Dermis microvascular lymphatic vessel endothelial cell (primary cell): ENCODE measurements around the gene GATA3. TPM values are rescaled to one million over a fixed set of nuclear protein-coding genes. Genes with fewer than 3 reads are reported as not detected.
A peak's percentile ranks its signal among the peaks of the same experiment; 100 is the strongest.
"Not testable (repeated sequence)": the region's sequence is repeated elsewhere in the genome, so short reads cannot be mapped to it uniquely, and the experiment has no call there.

Experiments used
- DNase-seq, 2 donors: peaks; one replicate each; pipeline versions ENCODE4 v3.0.0 to v3.0.0-alpha.2; 2010; ENCODE audit warnings: low read depth in 2 of 2
- total RNA-seq: library from RNA; depleted of rRNA; stranded (reverse); fragments of >200 nt; gene quantifications from 2 replicates; pipeline ENCODE4 v1.2.1, GENCODE V29; 2014

GATA3 gene
- under 0.01 TPM in 2 replicates for total RNA-seq

DNA sequence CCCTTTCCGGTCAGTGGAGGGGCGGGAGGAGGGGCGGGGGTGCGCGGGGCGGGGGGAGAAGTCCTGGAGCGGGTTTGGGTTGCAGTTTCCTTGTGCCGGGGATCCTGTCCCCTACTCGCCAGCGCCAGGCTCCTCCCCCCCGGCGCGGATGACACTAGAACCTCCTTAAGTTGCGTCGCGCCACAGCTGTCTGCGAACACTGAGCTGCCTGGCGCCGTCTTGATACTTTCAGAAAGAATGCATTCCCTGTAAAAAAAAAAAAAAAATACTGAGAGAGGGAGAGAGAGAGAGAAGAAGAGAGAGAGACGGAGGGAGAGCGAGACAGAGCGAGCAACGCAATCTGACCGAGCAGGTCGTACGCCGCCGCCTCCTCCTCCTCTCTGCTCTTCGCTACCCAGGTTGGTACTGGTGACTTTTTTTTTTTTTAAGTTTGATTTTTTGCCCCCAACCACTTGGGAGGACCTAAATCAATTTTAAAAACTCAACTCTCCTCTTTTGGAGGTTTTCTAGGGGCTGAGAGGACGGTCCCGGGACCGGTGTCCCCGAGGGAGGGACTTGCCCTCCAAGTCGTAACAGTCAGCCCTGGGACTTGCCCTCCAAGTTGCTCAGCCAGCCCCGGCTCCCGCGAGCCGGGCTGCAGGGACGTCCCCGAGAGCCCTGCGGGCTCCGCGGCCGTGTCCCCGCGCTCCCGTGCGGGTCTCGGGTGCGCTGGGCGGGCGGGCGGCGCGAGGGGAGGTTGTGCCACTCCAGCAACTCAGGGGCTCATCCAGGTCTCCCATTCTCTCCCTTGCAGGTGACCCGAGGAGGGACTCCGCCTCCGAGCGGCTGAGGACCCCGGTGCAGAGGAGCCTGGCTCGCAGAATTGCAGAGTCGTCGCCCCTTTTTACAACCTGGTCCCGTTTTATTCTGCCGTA lies at the start of gene GATA3:
Gene GATA3 (plus strand): TSS at position 195 of the 914 bp plus-strand sequence. CDS start 968 bp downstream, outside the sequence.
- DNase-seq: peak in 1 of 2 donors; percentile 68

DNA sequence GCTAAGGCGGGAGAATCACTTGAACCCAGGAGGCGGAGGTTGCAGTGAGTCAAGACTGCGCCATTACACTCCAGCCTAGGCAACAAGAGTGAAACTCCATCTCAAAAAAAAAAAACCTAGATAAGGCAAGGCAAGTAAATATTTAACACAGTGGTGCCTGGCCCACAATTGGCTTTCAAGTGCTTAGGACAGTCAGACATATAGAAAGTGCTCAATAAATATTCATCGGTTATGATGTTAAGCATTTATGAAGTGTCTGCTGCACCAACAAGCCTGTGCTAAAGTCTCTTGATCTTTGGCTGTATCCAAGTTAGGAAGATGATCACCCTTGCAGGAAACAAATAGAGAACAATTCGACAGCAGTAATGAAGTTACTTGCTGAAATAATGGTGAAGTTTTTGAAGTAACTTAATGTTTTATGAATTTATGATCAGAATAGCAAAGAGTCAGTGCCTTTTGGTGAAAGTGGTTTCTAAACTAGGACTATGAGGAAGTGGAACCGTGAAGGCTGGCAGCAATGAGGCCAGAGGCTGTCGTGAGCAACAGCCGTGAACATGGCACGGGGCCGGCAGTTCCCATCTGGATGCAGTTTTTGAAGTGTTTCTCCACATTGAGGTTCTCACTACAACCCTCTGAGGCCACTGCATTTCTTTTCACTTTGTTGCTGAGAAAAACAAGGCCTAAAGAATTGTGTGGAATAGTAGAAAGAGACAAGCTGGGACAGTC lies 48.1 kb upstream of the GATA3 start:
- no peak for DNase-seq

DNA sequence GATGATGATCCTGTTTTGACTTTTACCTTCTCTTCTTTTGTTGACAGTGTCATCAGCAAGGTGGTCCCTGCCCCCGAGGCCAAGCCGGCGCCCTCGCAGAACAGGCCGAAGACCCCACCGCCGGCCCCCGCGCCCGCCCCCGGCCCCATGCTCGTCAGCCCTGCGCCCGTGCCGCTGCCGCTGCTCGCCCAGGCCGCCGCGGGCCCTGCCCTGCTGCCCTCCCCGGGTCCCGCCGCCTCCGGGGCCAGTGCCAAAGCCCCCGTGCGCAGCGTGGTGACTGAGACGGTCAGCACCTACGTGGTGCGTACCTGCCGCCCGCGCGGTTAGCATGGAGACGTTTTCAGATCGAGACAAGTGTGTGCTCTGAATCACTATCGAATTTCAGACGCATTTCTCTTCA lies 45.5 kb upstream of the GATA3 start:
- no peak for DNase-seq

DNA sequence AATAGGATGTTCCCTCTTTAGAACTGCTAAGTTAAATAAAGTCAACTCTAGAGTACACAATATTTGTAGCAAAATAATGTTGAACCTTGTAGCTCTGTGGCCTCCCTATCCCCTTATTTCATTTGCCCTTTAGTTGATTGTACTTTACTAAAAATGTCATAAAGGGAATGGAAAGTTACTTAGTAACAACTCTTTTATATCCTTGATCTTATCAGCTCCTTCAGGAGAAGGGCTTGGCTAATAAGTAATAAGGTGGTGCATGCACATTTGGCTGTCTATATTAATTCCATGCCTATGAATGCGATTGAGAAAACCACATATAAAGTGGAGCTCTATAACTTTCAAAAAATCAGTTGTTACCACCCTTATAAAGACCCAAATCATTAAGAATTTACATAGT lies 41.5 kb upstream of the GATA3 start:
- DNase-seq: no peak

GRCh38 chr10:8013619-8014018 lies 40.9 kb upstream of the GATA3 start:
- DNase-seq: no peak

DNA sequence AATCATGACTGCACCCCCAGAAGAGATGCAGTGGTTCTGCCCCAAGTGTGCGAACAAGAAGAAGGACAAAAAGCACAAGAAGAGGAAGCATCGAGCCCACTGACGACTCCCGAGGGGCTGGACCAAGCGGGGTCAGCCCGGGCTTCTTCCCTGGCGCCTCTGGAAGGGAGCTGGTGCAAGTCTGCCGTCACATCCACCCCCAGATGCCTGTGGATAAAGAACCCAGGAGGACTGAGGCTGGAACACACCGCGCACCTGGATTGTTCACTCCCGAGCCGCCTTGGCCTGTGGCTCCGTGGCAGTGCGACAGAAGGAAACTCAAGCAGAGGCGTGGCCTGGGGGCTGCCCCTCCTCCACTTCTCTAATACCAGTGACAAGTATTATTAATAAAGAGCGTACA lies 39.8 kb upstream of the GATA3 start:
- DNase-seq: no peak

- DNase-seq: peak in 1 of 2 donors; percentile 8
Measured at GRCh38 chr10:8017277-8017676, 37.2 kb upstream of the GATA3 start.

- DNase-seq: no peak
Measured at GRCh38 chr10:8023321-8023720, 31.2 kb upstream of the GATA3 start.

DNA sequence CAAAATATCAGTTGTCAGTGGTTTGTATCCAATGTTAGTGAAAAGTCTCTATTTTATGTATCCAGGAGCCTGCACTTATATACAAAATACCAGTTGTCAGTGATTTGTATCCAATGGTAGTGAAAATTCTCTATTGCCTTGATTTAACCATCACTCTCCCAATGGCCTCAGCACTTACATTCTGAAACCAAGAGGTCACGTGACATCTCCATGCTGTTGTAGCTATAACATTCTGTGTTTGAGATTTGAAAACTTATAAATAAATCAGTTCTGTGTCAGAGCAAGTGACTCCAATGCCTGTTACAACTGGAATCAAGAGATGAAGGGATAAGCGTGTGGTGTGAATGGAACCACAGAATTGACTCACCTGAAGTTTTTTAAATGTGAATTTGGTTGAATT lies 30.6 kb upstream of the GATA3 start:
- no peak for DNase-seq

DNA sequence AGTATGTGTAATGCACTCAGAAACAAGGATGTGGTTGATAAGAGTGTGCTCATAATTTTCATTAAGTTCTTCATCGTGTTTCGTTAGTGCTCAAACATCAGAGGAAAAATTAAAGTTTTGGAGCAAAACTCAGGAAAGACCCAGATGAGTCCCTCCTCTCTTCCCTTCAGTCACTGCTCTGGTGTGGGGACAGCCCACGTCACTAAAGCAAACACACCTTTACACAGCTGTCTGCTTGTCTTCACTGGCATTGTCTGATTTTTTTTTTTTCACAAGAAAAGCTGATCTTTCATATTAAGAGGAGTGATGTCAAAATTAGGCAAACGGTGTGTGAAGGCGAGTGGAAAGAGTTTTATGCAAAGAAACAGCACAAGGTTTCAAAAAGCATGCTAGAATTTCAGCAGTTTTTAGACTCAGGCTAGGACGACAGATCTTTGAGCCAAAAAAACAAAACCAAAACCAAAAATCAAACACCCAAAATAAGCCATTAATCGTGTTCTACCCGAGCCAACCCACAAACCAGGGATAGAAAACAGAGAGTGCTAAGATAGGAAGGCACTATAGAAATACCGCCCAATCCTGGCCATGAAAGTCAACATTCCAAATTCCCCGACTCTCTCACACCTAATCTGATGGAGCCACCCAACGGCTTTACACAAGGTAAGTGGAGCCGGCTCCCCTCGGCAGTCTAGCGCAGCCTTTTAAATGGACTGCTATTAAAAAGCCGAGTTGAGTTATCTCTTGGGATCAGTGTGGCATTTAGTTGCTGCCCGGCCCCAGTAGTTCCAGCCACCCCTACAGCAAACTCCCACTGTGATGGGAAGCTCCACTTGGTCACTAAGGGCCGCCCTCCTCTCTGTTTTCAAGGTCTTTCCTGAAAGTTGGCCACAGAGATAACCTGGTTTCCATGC lies 27.9 kb upstream of the GATA3 start:
- no peak for DNase-seq

GRCh38 chr10:8031211-8031610 lies 23.3 kb upstream of the GATA3 start:
- DNase-seq: not testable (repeated sequence)

- DNase-seq: no peak
Measured at GRCh38 chr10:8032558-8032957, 21.9 kb upstream of the GATA3 start.

DNA sequence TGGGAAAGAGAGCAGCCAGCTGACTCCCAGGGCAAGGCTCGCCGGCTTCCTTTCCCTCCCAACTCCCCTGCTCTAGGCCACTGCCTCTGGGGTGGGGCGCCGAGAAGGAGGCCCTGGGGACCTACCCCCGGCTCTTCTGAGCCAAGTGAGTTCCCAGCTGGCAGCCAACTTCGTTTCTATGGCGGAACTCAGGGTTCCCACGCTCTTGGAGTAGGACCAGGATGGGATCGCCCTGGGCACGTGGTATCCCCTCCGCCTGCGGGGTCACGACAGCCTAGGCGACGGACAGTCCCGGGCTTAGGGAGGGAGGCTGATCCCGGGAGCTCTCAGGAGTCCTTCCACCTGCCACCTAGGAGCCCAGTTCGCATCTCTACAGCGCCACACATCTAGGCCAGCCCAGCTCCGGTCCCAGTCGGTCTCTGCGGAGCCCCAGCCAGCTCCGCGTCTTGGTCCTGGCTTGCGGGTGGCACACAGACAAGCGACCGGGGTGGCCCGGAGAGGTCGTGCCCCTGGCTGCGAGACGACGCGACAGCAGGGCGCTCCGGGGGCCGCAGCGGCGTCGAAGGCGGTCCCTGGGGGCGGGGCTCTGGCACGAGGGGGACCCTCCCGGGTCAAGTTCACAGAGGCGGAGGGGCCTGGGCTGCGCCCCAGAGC lies 20.5 kb upstream of the GATA3 start:
- no peak for DNase-seq

DNA sequence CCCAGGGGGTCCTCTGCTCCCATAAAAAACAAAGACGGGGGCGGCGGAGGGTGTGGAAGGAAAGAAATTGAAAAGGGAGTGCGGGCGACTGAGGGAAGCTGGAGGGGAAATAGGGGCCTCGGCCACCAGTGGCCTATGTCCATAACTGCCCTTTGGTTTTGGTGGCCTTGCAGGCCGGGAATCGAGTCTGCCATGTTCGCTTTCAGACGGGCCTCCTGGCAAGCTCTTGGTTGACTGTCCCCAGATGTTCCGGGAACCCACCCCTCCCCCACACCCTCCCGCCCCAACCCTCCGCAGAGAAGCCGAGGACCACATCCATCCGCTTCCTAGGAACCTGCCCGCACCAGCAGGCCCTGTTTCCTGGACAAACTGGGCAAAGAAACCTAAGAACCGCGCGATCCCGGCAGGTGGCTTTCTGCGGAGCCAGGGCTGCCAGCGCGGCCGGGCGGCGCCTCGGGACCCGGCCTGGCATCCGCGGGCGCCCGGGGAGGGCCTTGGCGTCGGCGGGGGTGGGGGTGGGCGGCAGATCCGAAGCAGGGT lies 20.0 kb upstream of the GATA3 start:
- DNase-seq: no peak

- no peak for DNase-seq
Measured at GRCh38 chr10:8035006-8035640, 19.4 kb upstream of the GATA3 start.

GRCh38 chr10:8035641-8036470 lies 18.6 kb upstream of the GATA3 start:
- no peak for DNase-seq

- DNase-seq: no peak
Measured at GRCh38 chr10:8036506-8037198, 17.8 kb upstream of the GATA3 start.

DNA sequence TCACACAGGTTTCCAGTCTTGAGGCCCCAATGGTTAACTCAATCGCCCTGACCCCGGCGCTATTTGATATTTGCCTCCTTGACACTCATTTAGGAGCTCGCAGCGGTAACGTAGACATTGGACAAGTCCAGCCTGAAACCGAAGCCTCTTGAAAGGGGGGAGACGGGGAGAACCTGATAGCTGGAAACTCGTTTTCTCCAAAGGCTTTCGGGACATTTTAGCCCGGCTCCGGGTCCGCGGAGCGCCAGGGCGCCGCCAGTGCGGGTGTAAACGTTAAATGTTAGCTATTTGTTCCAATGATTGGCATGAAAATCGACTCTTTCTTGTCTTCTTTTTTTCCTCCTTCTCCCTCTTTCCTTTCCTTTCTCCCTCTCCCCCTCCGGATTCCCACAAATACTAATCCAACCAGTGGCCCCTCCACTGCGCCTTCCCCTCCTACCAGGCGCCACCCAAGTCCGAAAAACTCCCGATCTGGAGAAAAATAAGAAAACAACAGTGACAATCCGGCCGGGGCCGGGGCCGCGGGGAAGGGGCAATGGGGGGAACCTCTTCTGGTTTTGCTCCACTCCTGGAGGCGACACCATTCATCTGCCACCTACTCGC lies 17.2 kb upstream of the GATA3 start:
- DNase-seq: no peak
